HG03135 (cell line): Measurements from ENCODE around the gene NR6A1.

Experiments used
- ATAC-seq: cut with Tn5 transposase; IDR thresholded peaks from one replicate; pipeline ENCODE4 v1.9.1; 2021; ENCODE audit warnings: mild to moderate bottlenecking, moderate library complexity; ENCODE audit not compliant: unreplicated experiment

Gene NR6A1

DNA sequence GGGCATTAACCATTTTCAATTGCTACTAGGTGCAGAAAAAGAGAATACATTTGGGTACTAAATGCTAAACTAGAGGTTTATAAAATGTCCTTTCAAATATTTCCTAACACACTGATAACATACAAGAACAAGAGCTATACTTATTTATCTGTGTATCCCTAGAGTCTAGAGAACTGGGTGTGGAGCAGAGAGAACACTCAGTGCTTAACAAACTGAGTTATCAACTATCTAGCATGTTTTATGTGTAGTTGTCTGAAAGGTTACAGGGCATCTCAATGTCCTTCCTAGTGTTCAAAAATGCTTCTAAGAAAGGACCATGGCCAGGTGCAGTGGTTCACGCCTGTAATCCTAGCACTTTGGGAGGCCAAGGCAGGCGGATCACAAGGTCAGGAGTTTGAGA, 40.3 kb downstream of the NR6A1 start:
- ATAC-seq, result no peak

- ATAC-seq, result no peak
Observed at GRCh38 chr9:124726886-124727285, 44.2 kb downstream of the NR6A1 start.

DNA sequence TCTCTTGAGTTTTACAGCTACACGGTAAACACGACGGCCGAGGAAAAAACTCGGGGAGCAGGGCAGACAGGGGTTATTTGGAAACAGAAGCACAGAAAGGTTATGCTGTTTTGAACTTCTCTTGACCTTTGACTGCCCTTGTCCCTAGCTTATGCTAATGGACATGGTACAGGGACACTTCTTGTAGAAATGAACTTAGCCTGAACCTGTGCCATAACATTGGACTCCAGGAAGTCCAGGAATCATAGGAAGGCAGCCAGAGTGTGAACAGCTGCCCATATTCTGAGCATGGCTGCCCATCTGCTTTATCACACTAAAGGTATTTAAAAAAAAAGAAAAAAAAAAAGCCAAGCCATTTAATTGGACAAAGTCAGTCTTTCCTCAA, 46.1 kb downstream of the NR6A1 start:
- no peak for ATAC-seq

- ATAC-seq, result no peak
Observed at GRCh38 chr9:124724415-124725067, 46.6 kb downstream of the NR6A1 start.

DNA sequence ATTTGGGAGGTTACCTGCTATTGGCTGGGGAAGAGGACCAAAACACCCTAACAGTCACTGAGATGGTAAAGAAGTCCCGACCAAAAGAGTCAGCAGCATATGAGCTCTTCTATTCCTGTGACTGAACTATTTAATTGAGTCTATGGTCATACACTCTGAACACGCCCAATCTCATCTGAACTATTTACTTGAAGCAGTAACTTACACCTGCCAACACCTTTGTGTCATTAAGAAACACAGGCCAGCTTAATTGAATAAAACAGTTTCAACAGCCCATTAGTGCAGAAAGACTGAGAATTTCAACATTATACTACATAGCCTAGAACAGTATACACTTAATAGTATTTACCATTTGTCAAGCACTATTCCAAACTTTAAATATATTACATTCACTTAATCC, 47.8 kb downstream of the NR6A1 start:
- ATAC-seq, result no peak

- no peak for ATAC-seq
Observed at GRCh38 chr9:124721109-124721906, 49.8 kb downstream of the NR6A1 start.

DNA sequence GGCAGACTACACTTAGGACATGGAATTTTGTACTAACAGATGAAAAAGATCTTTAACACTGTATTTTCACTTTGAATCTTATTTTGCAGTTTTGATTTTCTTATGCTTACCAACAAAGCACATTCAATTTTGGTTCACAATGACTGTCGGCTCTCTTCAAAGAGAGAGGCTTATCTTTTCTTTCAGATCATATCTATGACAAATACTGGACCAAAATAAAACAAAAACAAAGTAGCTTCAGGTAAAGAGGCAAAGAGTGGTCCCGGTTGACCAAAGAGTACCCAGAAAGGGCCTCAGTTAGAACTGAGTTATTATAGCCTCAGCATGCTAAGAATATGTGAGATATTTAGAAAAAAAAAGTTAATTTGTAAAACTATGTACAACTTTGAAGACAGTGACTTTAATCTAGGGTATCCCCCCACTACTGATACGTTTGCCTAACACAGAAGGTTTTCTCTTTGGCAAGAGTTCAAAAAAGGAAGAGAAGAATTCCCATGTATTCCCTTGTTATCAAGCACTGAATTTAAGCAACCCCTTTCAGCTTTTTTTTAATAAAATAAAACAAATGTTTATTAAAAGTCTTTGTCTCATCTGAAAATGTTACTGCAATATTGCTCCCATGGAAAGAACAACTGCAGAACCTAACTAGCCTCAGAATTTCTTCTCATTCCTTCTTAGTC, 50.5 kb downstream of the NR6A1 start:
- ATAC-seq, result no peak

GRCh38 chr9:124718928-124719327, 52.2 kb downstream of the NR6A1 start:
- ATAC-seq, result no peak

GRCh38 chr9:124717597-124717996, 53.5 kb downstream of the NR6A1 start:
- no peak for ATAC-seq

DNA sequence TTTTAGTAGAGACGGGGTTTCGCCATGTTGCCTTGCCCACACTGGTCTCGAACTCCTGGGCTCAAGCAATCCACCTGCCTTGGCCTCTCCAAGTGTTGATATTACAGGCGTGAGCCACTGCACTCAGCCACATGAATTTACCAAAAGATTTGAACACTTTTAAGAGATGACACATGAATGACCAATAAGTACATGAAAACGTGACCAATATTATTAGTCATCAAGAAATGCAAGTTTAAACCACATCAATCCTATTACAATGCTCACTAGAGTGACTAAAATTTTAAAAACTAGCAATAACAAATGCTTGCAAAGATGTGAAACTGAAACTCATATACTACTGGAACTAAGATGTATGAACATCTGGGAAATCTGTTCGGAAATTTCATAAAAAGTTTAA, 54.3 kb downstream of the NR6A1 start:
- ATAC-seq, result no peak

- no peak for ATAC-seq
Observed at GRCh38 chr9:124710766-124711165, 60.3 kb downstream of the NR6A1 start.

DNA sequence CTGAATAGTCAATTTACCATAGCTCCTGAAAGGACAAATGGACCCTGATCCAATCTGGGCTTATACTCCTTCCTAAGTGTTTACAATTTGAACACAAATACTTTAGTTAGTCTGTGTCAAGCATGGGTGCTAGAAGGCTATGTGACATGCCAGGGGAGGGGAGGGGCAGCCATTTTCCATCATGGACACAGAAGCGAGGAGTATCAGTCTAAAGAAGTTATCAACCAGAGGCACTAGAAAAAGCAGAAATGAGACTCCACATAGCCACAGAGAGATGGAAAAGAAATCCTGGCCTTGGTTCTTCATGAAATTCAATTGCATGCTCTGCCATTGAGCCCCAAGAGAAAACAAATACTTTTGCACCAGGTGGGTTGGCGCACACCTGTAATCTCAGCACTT, 61.8 kb downstream of the NR6A1 start:
- ATAC-seq, result no peak

GRCh38 chr9:124708633-124709291, 62.3 kb downstream of the NR6A1 start:
- no peak for ATAC-seq

DNA sequence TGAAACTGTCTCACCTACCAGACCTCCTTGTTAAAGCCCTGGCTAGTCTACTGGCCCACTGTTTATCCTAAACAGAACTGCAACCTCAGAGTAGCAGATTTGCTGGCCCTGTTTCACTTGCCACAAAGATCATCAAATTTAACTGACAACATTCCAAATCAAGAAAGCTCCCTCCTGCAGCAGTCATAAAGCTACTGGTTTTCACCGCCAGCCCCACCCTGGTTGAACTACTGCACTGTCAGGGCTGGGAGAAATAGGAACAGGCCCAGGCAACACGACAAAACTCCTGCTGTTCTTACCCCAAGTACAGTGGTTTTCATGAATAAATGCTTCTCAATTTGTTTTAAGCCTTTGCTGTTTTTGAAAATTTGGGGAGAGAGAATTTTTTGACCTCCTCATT, 63.0 kb downstream of the NR6A1 start:
- no peak for ATAC-seq

- ATAC-seq, result no peak
Observed at GRCh38 chr9:124707666-124708065, 63.4 kb downstream of the NR6A1 start.

GRCh38 chr9:124706685-124707084, 64.4 kb downstream of the NR6A1 start:
- ATAC-seq, result no peak

DNA sequence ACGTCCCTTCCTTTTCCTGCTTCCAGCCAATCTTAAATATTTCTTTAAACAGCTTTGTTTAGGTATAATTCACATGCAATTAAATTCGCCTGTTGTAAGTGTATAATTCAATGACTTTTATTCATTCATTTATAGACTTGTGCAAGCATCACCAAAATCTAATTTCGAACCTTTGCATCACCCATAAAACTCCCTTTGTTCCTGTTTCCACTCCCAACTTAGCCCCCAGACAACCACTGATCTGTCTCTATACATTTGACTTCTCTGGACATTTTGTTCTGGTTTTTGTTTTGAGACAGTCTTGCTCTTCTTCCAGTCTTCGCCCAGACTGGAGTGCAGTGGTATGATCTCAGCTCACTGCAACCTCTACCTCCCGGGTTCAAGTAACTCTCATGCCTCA, 71.5 kb downstream of the NR6A1 start:
- no peak for ATAC-seq

DNA sequence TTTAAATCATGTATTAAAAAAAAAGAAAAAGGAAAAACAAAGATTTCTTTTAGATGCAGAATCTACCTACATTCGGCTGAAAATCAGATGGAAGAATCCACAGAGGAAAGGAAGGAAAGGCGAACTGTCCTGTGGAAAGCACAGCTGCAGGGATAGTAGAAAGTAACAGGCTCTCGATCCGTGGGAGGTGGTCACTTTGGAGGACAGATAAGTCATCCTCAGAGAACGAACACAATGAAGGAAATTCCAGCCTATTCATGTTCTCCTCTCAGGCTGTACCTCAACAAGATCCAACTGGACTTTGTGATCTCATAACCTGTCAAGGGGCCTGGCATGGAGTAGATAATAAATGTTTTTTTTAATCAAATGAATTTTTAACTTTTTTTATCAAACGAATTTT, 72.8 kb downstream of the NR6A1 start:
- ATAC-seq, result no peak

DNA sequence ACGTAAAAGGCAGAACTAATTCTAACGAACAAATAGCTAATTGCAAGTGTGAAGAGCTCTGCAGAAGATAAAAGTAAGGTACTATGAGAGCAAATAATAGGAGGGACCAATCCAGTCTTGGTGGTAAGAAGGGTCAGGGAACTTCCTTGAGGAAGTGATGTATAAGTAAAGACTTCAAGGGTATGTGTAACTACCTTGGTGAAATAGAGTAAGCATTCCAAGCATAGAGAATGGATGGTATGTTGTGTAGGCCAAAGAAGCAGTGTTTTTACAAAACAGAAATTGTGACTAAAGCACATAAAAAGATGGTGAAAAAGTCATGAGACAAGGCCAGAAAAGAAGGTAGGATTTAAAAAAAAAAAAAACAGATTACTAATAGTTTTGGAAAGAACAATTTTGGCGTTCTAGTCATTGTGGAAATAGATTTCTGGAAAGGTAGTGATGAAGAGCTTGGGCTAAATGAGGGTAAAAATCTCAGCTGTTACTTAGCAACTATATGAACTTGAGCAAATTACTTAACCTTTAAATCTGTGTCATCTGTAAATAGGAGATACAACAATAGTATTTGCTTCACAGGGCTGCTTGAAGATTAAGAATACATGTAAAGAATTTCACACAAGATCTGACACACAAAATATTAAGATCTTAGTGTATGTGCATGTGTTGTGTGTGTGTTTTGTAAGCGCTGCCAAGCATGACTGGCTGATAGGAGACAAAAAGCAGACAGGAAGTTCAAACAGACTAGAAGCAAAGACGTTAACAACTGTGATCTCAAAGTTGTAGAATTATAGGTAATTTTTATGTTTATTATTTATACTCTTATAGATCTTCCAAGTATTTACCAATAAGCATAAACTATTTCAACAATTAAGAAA, 73.5 kb downstream of the NR6A1 start:
- no peak for ATAC-seq

- no peak for ATAC-seq
Observed at GRCh38 chr9:124696101-124696500, 75.0 kb downstream of the NR6A1 start.
